ENCODE results near the gene PLA2G2F. TPM values are rescaled to one million over a fixed set of nuclear protein-coding genes. Genes with fewer than 3 reads are reported as not detected.

Gene PLA2G2F
- total and polyA plus RNA-seq, 2 donors (not counting 3 experiments of a cell fraction or from before 2014, with no cell fraction given) = not detected

- H3K9me1 ChIP-seq (replicated peaks; ENCODE audit: control insufficient read depth, extremely low read depth, insufficient read depth, low read length) = no peaks in the 10 kb centered on the region
- FAIRE-seq (no peak), DNase-seq (ENCODE audit: low read depth, low spot score) (no peak)
- H3K79me2 ChIP-seq (ENCODE audit: control insufficient read depth, insufficient read depth, low read length) = no peaks in the 10 kb centered on the region
- CTCF ChIA-PET = interaction anchor here (1.0 to 1.9 kb wide), 3 partner anchors 9 to 44 kb away, joined by 3 to 13 read pairs (median 3); no protein-coding TSS in a partner anchor
- H3K4me2 ChIP-seq (ENCODE audit: insufficient read depth, low read length) = no peak overlapping the region
- no peaks in the 10 kb centered on the region for H3K36me3 ChIP-seq (ENCODE audit: control insufficient read depth in 2 of 2, extremely low read depth in 1 of 2, insufficient read depth in 2 of 2, low read length in 2 of 2)
- H3K4me1 ChIP-seq (ENCODE audit: control insufficient read depth, extremely low read depth, insufficient read depth, low read length) = no peaks in the 10 kb centered on the region
- no peak overlapping the region for H3K9ac ChIP-seq (replicated peaks; ENCODE audit: extremely low read depth, insufficient read depth, low read length)
- H3K27ac ChIP-seq (ENCODE audit: insufficient read depth, low read depth, low read length) = no peak overlapping the region
- H3K4me3 ChIP-seq (replicated peaks in 1 of 3; ENCODE audit: insufficient read depth in 1 of 3, low read depth in 1 of 3, low read length in 3 of 3) = no peak overlapping the region
- no peaks in the 10 kb centered on the region for H4K20me1 ChIP-seq (replicated peaks; ENCODE audit: control insufficient read depth, extremely low read depth, insufficient read depth, low read length)
- H3K27me3 ChIP-seq (ENCODE audit: control insufficient read depth in 2 of 2, insufficient read depth in 2 of 2, low read length in 2 of 2) = no peaks in the 10 kb centered on the region
- POLR2A ChIA-PET = no interaction called here
- no peaks in the 10 kb centered on the region for H3K9me3 ChIP-seq (replicated peaks; ENCODE audit: control insufficient read depth, insufficient read depth, low read length)
- dilution Hi-C loops (cut with MboI; ENCODE audit: extremely low pct_ligation_motif_present, low sequenced_read_pairs) = no loop called here
- TF ChIP-seq CTCF (IDR thresholded peaks at IDR 0.05; ENCODE audit: extremely low read depth in 1 of 2, insufficient read depth in 1 of 2, low read depth in 1 of 2, low read length in 2 of 2) = no peak
- no peak for TF ChIP-seq POLR2AphosphoS5 (IDR thresholded peaks at IDR 0.05; ENCODE audit: insufficient read depth, low read depth, low read length)
- no peak for TF ChIP-seq MYC (IDR thresholded peaks at IDR 0.05; ENCODE audit: low read depth, low read length)
- no peak for TF ChIP-seq GATA2 (IDR thresholded peaks at IDR 0.05; ENCODE audit: insufficient read depth, insufficient read length, low read depth, low read length)
- TF ChIP-seq MAX (IDR thresholded peaks at IDR 0.05; ENCODE audit: insufficient read depth, insufficient read length) = no peak
- no peak for TF ChIP-seq POLR2A (IDR thresholded peaks at IDR 0.05; ENCODE audit: low read depth, low read length)
- no peak for TF ChIP-seq JUN (IDR thresholded peaks at IDR 0.05; ENCODE audit: borderline replicate concordance, insufficient read depth, insufficient read length, low read depth)
- H2AFZ ChIP-seq (ENCODE audit: low read depth, low read length) = no peak overlapping the region
- intact Hi-C loops (cut with micrococcal nuclease) = no loop called here
- BruUV-seq (replicated peaks) = no TSS peak
Observed at GRCh38 chr1:20143734-20144565, 4.8 kb downstream of the PLA2G2F start.

All from endothelial cell of umbilical vein (primary cell).